CD4-positive, alpha-beta memory T cell (primary cell): Measurements from ENCODE around the gene GPR108. TPM values are rescaled to one million over a fixed set of nuclear protein-coding genes. Genes with fewer than 3 reads are reported as not detected.

Experiments used
- CTCF ChIA-PET: fragments of 350-600 bp; sonication (Branson Sonifier 250); formaldehyde crosslinking; loops from one replicate; lab custom pipeline; 2021; ENCODE audit warnings: inconsistent platforms; ENCODE audit not compliant: partially characterized antibody; lab: Charles Lee
- POLR2A ChIA-PET: fragments of 350-600 bp; sonication (Branson Sonifier 250); formaldehyde crosslinking; loops from one replicate; lab custom pipeline; 2021; ENCODE audit not compliant: partially characterized antibody; lab: Charles Lee
- DNase-seq, 5 donors: peaks; one replicate each; pipeline versions ENCODE4 v3.0.0 to v3.0.0-alpha.2; 2020 to 2022; ENCODE audit warnings: mixed read lengths in 1 of 5
- H3K27ac ChIP-seq: one replicate; pipeline ENCODE4 v1.7.0; 2013; ENCODE audit warnings: low read depth, low read length
- H3K27me3 ChIP-seq: 2 replicates; pipeline ENCODE4 v1.7.0; 2013; ENCODE audit warnings: mild to moderate bottlenecking, low read length, moderate library complexity; ENCODE audit not compliant: insufficient read depth
- H3K36me3 ChIP-seq: 2 replicates; pipeline ENCODE4 v1.7.0; 2013; ENCODE audit warnings: mild to moderate bottlenecking, low read length, moderate library complexity; ENCODE audit not compliant: insufficient read depth
- H3K4me1 ChIP-seq: 2 replicates; pipeline ENCODE4 v1.7.0; 2013; ENCODE audit warnings: mild to moderate bottlenecking, low read length, moderate library complexity; ENCODE audit not compliant: insufficient read depth
- H3K4me3 ChIP-seq, 2 donors: one replicate each; pipeline ENCODE4 v1.7.0; 2013; ENCODE audit warnings: low read length in 2 of 2, mild to moderate bottlenecking in 1 of 2
- H3K9me3 ChIP-seq, 2 donors: one replicate each; pipeline ENCODE4 v1.7.0; 2013; ENCODE audit warnings: low read length in 2 of 2, control low read depth in 1 of 2; ENCODE audit not compliant: control insufficient read depth in 1 of 2
- H3K27ac Mint-ChIP-seq, 7 donors: one replicate each; pipeline ENCODE4 v1.8.0; 2020 to 2021; ENCODE audit warnings: mixed read lengths in 7 of 7, mild to moderate bottlenecking in 6 of 7, inconsistent platforms in 3 of 7, moderate library complexity in 3 of 7
- H3K27me3 Mint-ChIP-seq, 2 donors: one replicate each; pipeline ENCODE4 v1.8.0; 2020 to 2021; ENCODE audit warnings: mixed read lengths in 2 of 2
- H3K36me3 Mint-ChIP-seq, 2 donors: one replicate each; pipeline ENCODE4 v1.8.0; 2020 to 2021; ENCODE audit warnings: mixed read lengths in 2 of 2, inconsistent platforms in 1 of 2, mild to moderate bottlenecking in 1 of 2
- H3K4me1 Mint-ChIP-seq, 4 donors: one replicate each; pipeline ENCODE4 v1.8.0; 2020 to 2021; ENCODE audit warnings: mixed read lengths in 4 of 4, mild to moderate bottlenecking in 1 of 4
- H3K4me3 Mint-ChIP-seq, 8 donors: one replicate each; pipeline ENCODE4 v1.8.0; 2020 to 2021; ENCODE audit warnings: mixed read lengths in 8 of 8, mild to moderate bottlenecking in 7 of 8, moderate library complexity in 6 of 8, inconsistent platforms in 3 of 8
- H3K9me3 Mint-ChIP-seq, 8 donors: one replicate each; pipeline ENCODE4 v1.8.0; 2020 to 2021; ENCODE audit warnings: mixed read lengths in 8 of 8, mild to moderate bottlenecking in 5 of 8, inconsistent platforms in 3 of 8, moderate library complexity in 1 of 8
- intact Hi-C: fragments of 100-400 bp; cut with micrococcal nuclease; formaldehyde crosslinking; loops from one replicate; pipeline ENCODE4 v1.15.1; 2023
- polyA plus RNA-seq, 2 donors: library from polyadenylated mRNA; unstranded; fragments of 300-500 nt; fragmentation: Illumina TruSeq; gene quantifications; one replicate each; pipeline ENCODE4 v1.2.3, GENCODE V29; 2021
- total RNA-seq, 2 experiments: library from RNA; stranded (reverse); gene quantifications; one replicate each; pipeline ENCODE4 v1.2.3, GENCODE V29; 2021

The GPR108 gene
- total and polyA plus RNA-seq, 4 experiments from 2014 or later, result 75.6 to 183 (median 92.3) TPM

GRCh38 chr19:6690160-6690885, 47.1 kb downstream of the GPR108 start:
- no peak overlapping the region for H3K27ac ChIP-seq
- no peaks in the 10 kb centered on the region for H3K9me3 ChIP-seq
- no peaks in the 10 kb centered on the region for H3K4me1 ChIP-seq
- DNase-seq, result no peak
- POLR2A ChIA-PET, result no interaction called here
- no peaks in the 10 kb centered on the region for H3K27me3 ChIP-seq
- no peaks in the 10 kb centered on the region for H3K36me3 ChIP-seq
- H3K4me3 ChIP-seq, result no peak overlapping the region
- no peaks in the 10 kb centered on the region for H3K36me3 Mint-ChIP-seq
- intact Hi-C loops, result no loop called here
- no peaks in the 10 kb centered on the region for H3K9me3 Mint-ChIP-seq
- no peak overlapping the region for H3K27ac Mint-ChIP-seq
- no peaks in the 10 kb centered on the region for H3K4me1 Mint-ChIP-seq
- CTCF ChIA-PET, result interaction anchor here (0.6 to 1.0 kb wide), 3 partner anchors 15 to 959 kb away, joined by 3 read pairs; no protein-coding TSS in a partner anchor
- H3K27me3 Mint-ChIP-seq, result no peaks in the 10 kb centered on the region
- H3K4me3 Mint-ChIP-seq, result no peak overlapping the region

DNA sequence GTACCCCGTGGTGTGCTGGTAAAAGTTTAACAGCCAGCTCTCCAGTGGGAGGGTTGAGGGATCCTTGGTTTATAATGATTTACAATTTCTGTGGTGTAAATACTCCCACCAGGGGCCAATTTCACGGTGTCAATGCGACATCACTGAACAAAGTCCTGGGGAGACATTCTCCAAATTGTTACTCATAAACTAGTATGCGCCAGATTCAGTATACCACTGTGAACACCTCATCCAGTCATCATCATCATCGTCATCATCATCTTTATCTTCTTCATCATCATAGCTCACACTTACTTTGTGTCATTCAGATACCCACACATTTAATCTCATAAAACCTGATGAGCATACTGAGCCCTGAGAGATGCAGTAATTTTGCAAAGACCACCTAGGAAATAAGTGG, 50.3 kb downstream of the GPR108 start:
- Mint-ChIP-seq H3K27me3 (no peaks in the 10 kb centered on the region), H3K4me3 (no peak overlapping the region), H3K36me3 (no peaks in the 10 kb centered on the region), H3K9me3 (no peaks in the 10 kb centered on the region), H3K4me1 (no peaks in the 10 kb centered on the region), H3K27ac (no peak overlapping the region)
- Histone ChIP-seq H3K4me3 (no peak overlapping the region), H3K27me3 (no peaks in the 10 kb centered on the region), H3K36me3 (no peaks in the 10 kb centered on the region), H3K4me1 (no peaks in the 10 kb centered on the region), H3K27ac (no peak overlapping the region), H3K9me3 (no peaks in the 10 kb centered on the region)
- no peak for DNase-seq
- ChIA-PET POLR2A (no interaction called here), CTCF (no interaction called here)
- intact Hi-C loops, result no loop called here

GRCh38 chr19:6686628-6686975, 50.8 kb downstream of the GPR108 start:
- ChIA-PET CTCF (interaction anchor here (0.8 to 1.5 kb wide), 3 partner anchors 10 to 17 kb away, joined by 3 read pairs; partner anchors contain the start of gene TNFSF14), POLR2A (no interaction called here)
- H3K36me3 Mint-ChIP-seq, result no peaks in the 10 kb centered on the region
- no peaks in the 10 kb centered on the region for H3K9me3 ChIP-seq
- intact Hi-C loops, result no loop called here
- H3K27me3 Mint-ChIP-seq, result no peaks in the 10 kb centered on the region
- H3K9me3 Mint-ChIP-seq, result no peaks in the 10 kb centered on the region
- H3K4me3 ChIP-seq, result no peak overlapping the region
- no peak for DNase-seq
- no peaks in the 10 kb centered on the region for H3K4me1 Mint-ChIP-seq
- no peak overlapping the region for H3K4me3 Mint-ChIP-seq
- no peaks in the 10 kb centered on the region for H3K36me3 ChIP-seq
- H3K27ac ChIP-seq, result no peak overlapping the region
- H3K27me3 ChIP-seq, result no peaks in the 10 kb centered on the region
- no peaks in the 10 kb centered on the region for H3K4me1 ChIP-seq
- no peak overlapping the region for H3K27ac Mint-ChIP-seq

DNA sequence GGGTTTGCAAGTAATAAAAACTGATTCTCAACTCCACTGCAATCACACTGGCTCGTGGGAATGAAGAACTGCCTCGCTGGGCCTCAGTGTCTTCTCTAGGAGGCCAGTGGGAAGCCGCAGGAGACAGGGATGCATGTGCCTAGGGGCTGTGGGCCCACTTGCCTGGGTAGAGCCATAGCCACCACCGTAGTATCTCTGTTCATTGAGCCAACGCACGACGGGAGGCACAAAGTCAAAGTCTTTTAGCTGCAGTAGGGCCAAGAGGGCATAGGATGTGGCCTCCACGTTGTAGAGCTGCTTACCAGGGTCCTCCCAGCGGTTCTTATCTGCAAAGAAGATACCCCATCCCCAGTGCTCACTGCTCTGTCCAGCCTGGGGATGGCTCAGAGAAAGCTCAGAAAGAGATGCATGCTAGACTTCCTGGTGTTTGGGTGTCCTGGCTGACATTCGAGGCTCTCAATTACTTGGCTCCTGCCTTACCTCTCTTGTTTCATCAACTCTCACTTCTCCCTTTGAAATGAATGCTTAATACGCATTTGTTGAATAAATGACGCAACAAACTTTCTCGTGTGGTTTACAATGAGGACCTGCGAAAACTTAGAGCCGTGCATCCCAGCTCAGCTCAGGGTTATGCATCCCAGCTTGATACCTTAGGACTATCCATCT, 51.3 kb downstream of the GPR108 start:
- no peak overlapping the region for H3K27ac Mint-ChIP-seq
- ChIA-PET CTCF (interaction anchor here (0.8 to 1.5 kb wide), 3 partner anchors 11 to 17 kb away, joined by 3 read pairs; partner anchors contain the start of gene TNFSF14), POLR2A (no interaction called here)
- DNase-seq, result no peak
- no peaks in the 10 kb centered on the region for H3K27me3 Mint-ChIP-seq
- Histone ChIP-seq H3K4me1 (no peaks in the 10 kb centered on the region), H3K4me3 (no peak overlapping the region), H3K27ac (no peak overlapping the region), H3K9me3 (no peaks in the 10 kb centered on the region), H3K36me3 (no peaks in the 10 kb centered on the region), H3K27me3 (no peaks in the 10 kb centered on the region)
- H3K4me1 Mint-ChIP-seq, result peaks cover 0 to 1% (median 0%) of the 10 kb centered on the region in 4 donors
- intact Hi-C loops, result no loop called here
- no peaks in the 10 kb centered on the region for H3K9me3 Mint-ChIP-seq
- H3K36me3 Mint-ChIP-seq, result no peaks in the 10 kb centered on the region
- no peak overlapping the region for H3K4me3 Mint-ChIP-seq

GRCh38 chr19:6685482-6685881, 51.9 kb downstream of the GPR108 start:
- Histone ChIP-seq H3K27ac (no peak overlapping the region), H3K36me3 (no peaks in the 10 kb centered on the region), H3K4me3 (no peak overlapping the region), H3K27me3 (no peaks in the 10 kb centered on the region), H3K9me3 (no peaks in the 10 kb centered on the region), H3K4me1 (no peaks in the 10 kb centered on the region)
- peak overlapping the region in 1 of 7 donors; percentile 26 for H3K27ac Mint-ChIP-seq
- no peak for DNase-seq
- H3K4me3 Mint-ChIP-seq, result no peak overlapping the region
- no peaks in the 10 kb centered on the region for H3K36me3 Mint-ChIP-seq
- POLR2A ChIA-PET, result no interaction called here
- intact Hi-C loops, result no loop called here
- CTCF ChIA-PET, result interaction anchor here (0.8 to 1.5 kb wide), 3 partner anchors 11 to 16 kb away, joined by 3 read pairs; partner anchors contain the start of gene TNFSF14
- H3K4me1 Mint-ChIP-seq, result peaks cover 1 to 5% (median 4%) of the 10 kb centered on the region in 4 donors
- H3K9me3 Mint-ChIP-seq, result no peaks in the 10 kb centered on the region
- no peaks in the 10 kb centered on the region for H3K27me3 Mint-ChIP-seq

- Mint-ChIP-seq H3K4me3 (no peak overlapping the region), H3K27ac (peak overlapping the region in 1 of 7 donors; percentile 74), H3K9me3 (no peaks in the 10 kb centered on the region), H3K27me3 (no peaks in the 10 kb centered on the region), H3K4me1 (peaks cover 6 to 16% (median 12%) of the 10 kb centered on the region in 4 donors), H3K36me3 (no peaks in the 10 kb centered on the region)
- H3K4me3 ChIP-seq, result no peak overlapping the region
- intact Hi-C loops, result no loop called here
- no peaks in the 10 kb centered on the region for H3K4me1 ChIP-seq
- CTCF ChIA-PET, result interaction anchor here (0.6 to 0.8 kb wide), 2 partner anchors 9 to 34 kb away, joined by 3 read pairs; no protein-coding TSS in a partner anchor
- H3K9me3 ChIP-seq, result no peaks in the 10 kb centered on the region
- DNase-seq, result no peak
- H3K27ac ChIP-seq, result no peak overlapping the region
- POLR2A ChIA-PET, result no interaction called here
- no peaks in the 10 kb centered on the region for H3K36me3 ChIP-seq
- no peaks in the 10 kb centered on the region for H3K27me3 ChIP-seq
Measured at GRCh38 chr19:6683971-6684370, 53.4 kb downstream of the GPR108 start.

GRCh38 chr19:6682607-6683128, 54.7 kb downstream of the GPR108 start:
- H3K9me3 ChIP-seq, result no peaks in the 10 kb centered on the region
- H3K4me1 Mint-ChIP-seq, result peaks cover 11 to 29% (median 21%) of the 10 kb centered on the region in 4 donors
- POLR2A ChIA-PET, result no interaction called here
- no peak overlapping the region for H3K27ac Mint-ChIP-seq
- H3K36me3 Mint-ChIP-seq, result no peaks in the 10 kb centered on the region
- no peaks in the 10 kb centered on the region for H3K36me3 ChIP-seq
- CTCF ChIA-PET, result interaction anchor here (1.4 kb wide), 1 partner anchor 13 kb away, joined by 4 read pairs; the partner anchor contains the start of gene TNFSF14
- intact Hi-C loops, result no loop called here
- H3K9me3 Mint-ChIP-seq, result no peaks in the 10 kb centered on the region
- no peak overlapping the region for H3K4me3 Mint-ChIP-seq
- peaks cover 8% of the 10 kb centered on the region for H3K4me1 ChIP-seq
- no peaks in the 10 kb centered on the region for H3K27me3 Mint-ChIP-seq
- no peaks in the 10 kb centered on the region for H3K27me3 ChIP-seq
- H3K27ac ChIP-seq, result no peak overlapping the region
- H3K4me3 ChIP-seq, result no peak overlapping the region
- DNase-seq, result no peak
